Hair follicular keratinocyte (primary cell): ENCODE results near the gene ZNF597. TPM values are rescaled to one million over a fixed set of nuclear protein-coding genes. Genes with fewer than 3 reads are reported as not detected.

Experiments used
- total RNA-seq: library from RNA; depleted of rRNA; stranded (reverse); fragments of >200 nt; gene quantifications from 2 replicates; pipeline ENCODE4 v1.2.3, GENCODE V29; 2015

ZNF597 gene
- total RNA-seq: 1.3 and 1.9 TPM in 2 replicates

GRCh38 chr16:3443108-3444031, at the start of gene ZNF597, which contains the start of gene NAA60:
TSS of gene ZNF597 (minus strand) at chr16:3443504. CDS start at chr16:3443153, 351 bp downstream.
TSS of gene NAA60 (plus strand) at chr16:3443680. CDS start at chr16:3476228, 32,548 bp downstream.

GRCh38 chr16:3400779-3401688, 42.3 kb downstream of the ZNF597 start, which contains the start of the genes ZNF174 and ZSCAN32:
TSS of gene ZNF174 (plus strand) at chr16:3401215. CDS start at chr16:3402005, 790 bp downstream.
TSS of gene ZSCAN32 (minus strand) at chr16:3401004. CDS start at chr16:3397557, 3,447 bp downstream.

Other genes with a start within 250 kb of the ZNF597 start
- gene ZNF200, start 208.3 kb downstream of the ZNF597 start, total RNA-seq: 3.7 and 8.1 TPM in 2 replicates
- gene MEFV, start 186.9 kb downstream of the ZNF597 start, total RNA-seq: 0.08 TPM in 2 replicates
- gene ZNF263, start 160.0 kb downstream of the ZNF597 start, total RNA-seq: 23.4 and 35.5 TPM in 2 replicates
- 0.78 and 0.87 TPM in 2 replicates for gene TIGD7, start 138.1 kb downstream of the ZNF597 start, total RNA-seq
- 11.2 and 11.8 TPM in 2 replicates for gene ZNF75A, start 138.0 kb downstream of the ZNF597 start, total RNA-seq
- not detected in 2 replicates for gene OR2C1, start 87.6 kb downstream of the ZNF597 start, total RNA-seq
- 8.3 and 14.7 TPM in 2 replicates for gene ZSCAN32, start 42.5 kb downstream of the ZNF597 start, total RNA-seq
- 4.9 and 5.6 TPM in 2 replicates for gene ZNF174, start 42.3 kb downstream of the ZNF597 start, total RNA-seq
- 14.4 and 18.9 TPM in 2 replicates for gene NAA60, start 176 bp upstream of the ZNF597 start, total RNA-seq
- gene C16orf90, start 52.0 kb upstream of the ZNF597 start, total RNA-seq: not detected in 2 replicates
- 6.5 and 12.2 TPM in 2 replicates for gene CLUAP1, start 57.5 kb upstream of the ZNF597 start, total RNA-seq
- not detected in 2 replicates for gene NLRC3, start 133.9 kb upstream of the ZNF597 start, total RNA-seq
- gene SLX4, start 168.1 kb upstream of the ZNF597 start, total RNA-seq: 6.0 and 7.4 TPM in 2 replicates
- 2.5 and 7.2 TPM in 2 replicates for gene DNASE1, start 211.2 kb upstream of the ZNF597 start, total RNA-seq